DND-41 (cell line): ENCODE measurements around the gene SRSF3.
"Not testable (repeated sequence)": the region's sequence is repeated elsewhere in the genome, so short reads cannot be mapped to it uniquely, and the experiment has no call there.

Experiments
- ATAC-seq: fragments of 200-7000 bp; cut with Tn5 transposase; 3 replicates; pipeline ENCODE4 v1.9.1; 2021; ENCODE audit warnings: low read depth; ENCODE audit not compliant: insufficient read depth
- DNase-seq: peaks from one replicate; pipeline ENCODE4 v3.0.0-alpha.2; 2020
- H2AFZ ChIP-seq: 2 replicates; pipeline ENCODE4 v1.6.0; 2012; ENCODE audit warnings: low read depth, low read length
- H3K27ac ChIP-seq: 2 replicates; pipeline ENCODE4 v1.5.1; 2012; ENCODE audit warnings: low read length, inconsistent platforms
- H3K27me3 ChIP-seq: fragments of 200-600 bp; sonication (generic); 2 replicates; pipeline ENCODE4 v1.6.0; 2012; ENCODE audit warnings: low read length, mild to moderate bottlenecking, inconsistent platforms; ENCODE audit not compliant: insufficient read depth, poor library complexity
- H3K36me3 ChIP-seq: 2 replicates; pipeline ENCODE4 v1.5.1; 2012; ENCODE audit warnings: low read length, inconsistent platforms; ENCODE audit not compliant: insufficient read depth
- H3K4me1 ChIP-seq: 2 replicates; pipeline ENCODE4 v1.5.1; 2012; ENCODE audit warnings: mild to moderate bottlenecking, low read length; ENCODE audit not compliant: insufficient read depth
- H3K4me2 ChIP-seq: 2 replicates; pipeline ENCODE4 v1.6.0; 2012; ENCODE audit warnings: mild to moderate bottlenecking, moderate library complexity, low read length, inconsistent platforms; ENCODE audit not compliant: insufficient read depth
- H3K4me3 ChIP-seq, 2 experiments: fragments of 200-600 bp in 1 of 2; shearing (Covaris generic) in 1 of 2; 2 replicates each; pipeline ENCODE4 v1.5.1; 2012 to 2016; ENCODE audit warnings: inconsistent platforms in 2 of 2, low read length in 2 of 2, mild to moderate bottlenecking in 2 of 2, low read depth in 1 of 2, moderate library complexity in 1 of 2
- H3K79me2 ChIP-seq: 2 replicates; pipeline ENCODE4 v1.6.0; 2012; ENCODE audit warnings: low read length, inconsistent platforms; ENCODE audit not compliant: insufficient read depth
- H3K9ac ChIP-seq: 2 replicates; pipeline ENCODE4 v1.6.0; 2012; ENCODE audit warnings: low read depth, mild to moderate bottlenecking, inconsistent platforms, low read length, moderate library complexity
- H3K9me3 ChIP-seq: 2 replicates; pipeline ENCODE4 v1.5.1; 2012; ENCODE audit warnings: low read length, moderate library complexity, mild to moderate bottlenecking, inconsistent platforms; ENCODE audit not compliant: insufficient read depth, severe bottlenecking
- H4K20me1 ChIP-seq: 2 replicates; pipeline ENCODE4 v1.6.0; 2012; ENCODE audit warnings: low read length; ENCODE audit not compliant: insufficient read depth
- EZH2 ChIP-seq: IDR thresholded peaks from 3 replicates; pipeline ENCODE4 v1.6.1; 2012; ENCODE audit warnings: borderline replicate concordance, low read depth, mild to moderate bottlenecking, moderate library complexity, low read length, inconsistent platforms; ENCODE audit not compliant: severe bottlenecking
- TF ChIP-seq, protein P1 (sequence below): IDR thresholded peaks from 2 replicates; pipeline ENCODE4 v1.5.1; 2012; ENCODE audit warnings: borderline replicate concordance, low read length, moderate library complexity, mild to moderate bottlenecking; ENCODE audit not compliant: poor library complexity, severe bottlenecking; ENCODE audit errors: extremely low read depth

SRSF3 gene

DNA sequence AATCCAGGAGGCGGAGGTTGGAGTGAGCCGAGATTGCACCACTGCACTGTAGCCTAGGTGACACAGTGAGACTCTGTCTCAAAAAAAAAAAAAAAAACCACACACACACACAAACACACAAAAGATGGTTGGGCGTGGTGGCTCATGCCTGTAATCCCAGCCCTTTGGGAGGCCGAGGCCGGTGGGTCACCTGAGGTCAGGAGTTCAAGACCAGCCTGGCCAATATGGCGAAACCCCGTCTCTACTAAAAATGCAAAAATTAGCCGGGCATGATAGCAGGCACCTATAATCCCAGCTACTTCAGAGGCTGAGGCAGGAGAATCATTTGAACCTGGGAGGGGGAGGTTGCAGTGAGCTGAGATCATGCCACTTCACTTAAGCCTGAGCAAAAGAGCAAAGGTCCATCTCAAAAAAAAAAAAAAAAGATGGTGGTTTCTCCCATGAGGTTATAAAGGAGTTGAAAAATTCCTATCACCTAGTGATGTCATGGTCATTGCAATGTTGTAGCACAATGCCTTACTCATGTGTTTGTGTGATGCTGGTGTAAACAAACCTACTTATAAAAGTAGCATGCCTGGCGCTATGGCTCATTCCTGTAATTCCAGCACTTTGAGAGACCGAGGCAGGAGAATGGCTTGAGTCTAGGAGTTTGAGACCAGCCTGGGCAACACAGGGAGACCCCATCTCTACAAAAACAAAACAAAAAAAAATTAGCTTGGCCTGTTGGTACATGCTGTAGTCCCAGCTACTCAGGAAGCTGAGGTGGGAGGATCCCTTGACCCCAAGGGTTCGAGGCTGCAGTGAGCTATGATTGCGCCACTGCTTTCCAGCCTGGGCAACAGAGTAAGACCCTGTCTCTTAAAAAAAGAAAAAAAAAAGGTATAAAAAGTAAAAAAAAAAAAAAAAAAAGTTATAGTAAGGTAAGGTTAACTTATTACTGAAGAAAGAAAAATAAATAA is 21.5 kb upstream of the SRSF3 start:
- not testable (repeated sequence) for H3K4me1 ChIP-seq

GRCh38 chr6:36574679-36575078 is 19.5 kb upstream of the SRSF3 start:
- 0 out of 2 replicates have a peak, but pooled peaks cover 3% of the 10 kb centered on the region for H3K4me1 ChIP-seq
- no peak overlapping the region for H2AFZ ChIP-seq
- H3K4me3 ChIP-seq = no peak overlapping the region
- no peaks in the 10 kb centered on the region for H3K79me2 ChIP-seq
- H3K9me3 ChIP-seq = peaks cover 2% of the 10 kb centered on the region
- no peaks in the 10 kb centered on the region for H3K27me3 ChIP-seq
- H3K4me2 ChIP-seq = no peak overlapping the region
- no peak overlapping the region for H3K9ac ChIP-seq
- no peak for TF ChIP-seq EZH2
- TF ChIP-seq, protein P1, sequence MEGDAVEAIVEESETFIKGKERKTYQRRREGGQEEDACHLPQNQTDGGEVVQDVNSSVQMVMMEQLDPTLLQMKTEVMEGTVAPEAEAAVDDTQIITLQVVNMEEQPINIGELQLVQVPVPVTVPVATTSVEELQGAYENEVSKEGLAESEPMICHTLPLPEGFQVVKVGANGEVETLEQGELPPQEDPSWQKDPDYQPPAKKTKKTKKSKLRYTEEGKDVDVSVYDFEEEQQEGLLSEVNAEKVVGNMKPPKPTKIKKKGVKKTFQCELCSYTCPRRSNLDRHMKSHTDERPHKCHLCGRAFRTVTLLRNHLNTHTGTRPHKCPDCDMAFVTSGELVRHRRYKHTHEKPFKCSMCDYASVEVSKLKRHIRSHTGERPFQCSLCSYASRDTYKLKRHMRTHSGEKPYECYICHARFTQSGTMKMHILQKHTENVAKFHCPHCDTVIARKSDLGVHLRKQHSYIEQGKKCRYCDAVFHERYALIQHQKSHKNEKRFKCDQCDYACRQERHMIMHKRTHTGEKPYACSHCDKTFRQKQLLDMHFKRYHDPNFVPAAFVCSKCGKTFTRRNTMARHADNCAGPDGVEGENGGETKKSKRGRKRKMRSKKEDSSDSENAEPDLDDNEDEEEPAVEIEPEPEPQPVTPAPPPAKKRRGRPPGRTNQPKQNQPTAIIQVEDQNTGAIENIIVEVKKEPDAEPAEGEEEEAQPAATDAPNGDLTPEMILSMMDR = no peak
- H3K27ac ChIP-seq = no peak overlapping the region
- DNase-seq = no peak
- H4K20me1 ChIP-seq = no peaks in the 10 kb centered on the region
- no peaks in the 10 kb centered on the region for H3K36me3 ChIP-seq
- no peak for ATAC-seq

More for the DNA sequence above, 21.5 kb upstream of the SRSF3 start:
- not testable (repeated sequence) for H3K4me3 ChIP-seq, H3K27me3 ChIP-seq, DNase-seq, H3K4me2 ChIP-seq, H3K79me2 ChIP-seq, H3K27ac ChIP-seq, H2AFZ ChIP-seq, ATAC-seq, H4K20me1 ChIP-seq, H3K36me3 ChIP-seq, H3K9me3 ChIP-seq, H3K9ac ChIP-seq

DNA sequence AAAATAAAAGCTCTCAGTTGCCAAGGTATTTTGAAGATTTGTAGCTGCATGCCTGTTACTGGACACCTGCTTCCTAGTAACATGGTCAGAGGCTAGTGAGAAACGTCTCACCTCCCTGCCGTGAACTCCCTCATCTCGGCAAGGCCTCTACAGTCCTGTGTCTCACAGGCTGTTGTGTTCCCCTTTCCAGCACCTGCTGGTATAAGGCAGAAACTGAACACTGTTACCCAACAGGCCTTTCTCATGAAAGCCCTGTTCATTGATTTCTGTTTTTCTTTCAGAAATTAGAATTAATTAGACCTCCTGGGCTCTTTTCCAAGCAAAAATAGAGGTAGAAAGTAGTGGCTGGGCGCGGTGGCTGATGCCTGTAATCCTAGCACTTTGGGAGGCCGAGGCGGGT is 17.6 kb upstream of the SRSF3 start:
- H3K9me3 ChIP-seq = no peaks in the 10 kb centered on the region
- H3K27ac ChIP-seq = no peak overlapping the region
- no peaks in the 10 kb centered on the region for H4K20me1 ChIP-seq
- no peaks in the 10 kb centered on the region for H3K79me2 ChIP-seq
- H3K9ac ChIP-seq = no peak overlapping the region
- DNase-seq = no peak
- TF ChIP-seq, protein P1 = no peak
- TF ChIP-seq EZH2 = no peak
- H3K4me1 ChIP-seq = 0 out of 2 replicates have a peak, but pooled peaks cover 5% of the 10 kb centered on the region
- H2AFZ ChIP-seq = no peak overlapping the region
- H3K27me3 ChIP-seq = no peaks in the 10 kb centered on the region
- H3K4me3 ChIP-seq = no peak overlapping the region
- H3K36me3 ChIP-seq = no peaks in the 10 kb centered on the region
- ATAC-seq = no peak
- no peak overlapping the region for H3K4me2 ChIP-seq

- no peak for ATAC-seq
- H3K4me1 ChIP-seq = 0 out of 2 replicates have a peak, but pooled peaks cover 5% of the 10 kb centered on the region
- no peaks in the 10 kb centered on the region for H3K9me3 ChIP-seq
- H3K27ac ChIP-seq = no peak overlapping the region
- H3K36me3 ChIP-seq = no peaks in the 10 kb centered on the region
- H3K27me3 ChIP-seq = no peaks in the 10 kb centered on the region
- no peak for DNase-seq
- no peak overlapping the region for H3K4me2 ChIP-seq
- no peak overlapping the region for H2AFZ ChIP-seq
- H4K20me1 ChIP-seq = no peaks in the 10 kb centered on the region
- H3K4me3 ChIP-seq = no peak overlapping the region
- no peak overlapping the region for H3K9ac ChIP-seq
- no peak for TF ChIP-seq EZH2
- TF ChIP-seq, protein P1 = no peak
- no peaks in the 10 kb centered on the region for H3K79me2 ChIP-seq
Measured at GRCh38 chr6:36577301-36577700, 16.9 kb upstream of the SRSF3 start.
